ENCODE data around the gene CRADD.
"Not testable (repeated sequence)": the region's sequence is repeated elsewhere in the genome, so short reads cannot be mapped to it uniquely, and the experiment has no call there.

Gene CRADD

DNA sequence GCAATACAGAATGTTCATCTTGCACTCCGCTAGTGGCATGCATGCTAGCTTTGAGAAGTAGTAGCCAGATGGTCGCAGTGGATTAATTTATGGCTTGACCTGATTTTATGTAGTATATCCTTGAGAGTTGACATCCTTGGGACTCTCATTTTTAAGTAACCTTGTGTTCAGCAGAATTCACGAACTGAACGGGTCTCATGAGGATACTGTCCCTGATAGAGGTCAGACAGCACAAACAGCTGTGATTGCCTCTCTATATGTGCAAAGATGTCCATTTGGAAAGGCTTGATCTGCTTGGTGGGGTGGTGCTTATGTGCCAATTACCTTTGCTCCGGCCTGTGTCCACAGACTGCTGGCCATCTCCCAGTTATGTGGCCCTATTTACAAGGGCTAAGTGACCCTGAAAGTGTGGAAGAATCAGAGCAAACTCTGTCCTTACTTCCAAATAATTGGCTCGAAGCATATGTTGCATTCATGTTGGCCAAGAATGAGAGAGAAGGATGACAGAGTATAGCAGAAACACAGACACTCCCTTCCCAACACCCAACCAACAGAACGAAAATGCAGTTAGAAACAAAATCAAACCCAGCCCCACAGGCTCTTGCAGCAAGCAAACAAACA is 167.1 kb downstream of the CRADD start:
- no peak for DNase-seq (ENCODE audit: low read depth)

DNA sequence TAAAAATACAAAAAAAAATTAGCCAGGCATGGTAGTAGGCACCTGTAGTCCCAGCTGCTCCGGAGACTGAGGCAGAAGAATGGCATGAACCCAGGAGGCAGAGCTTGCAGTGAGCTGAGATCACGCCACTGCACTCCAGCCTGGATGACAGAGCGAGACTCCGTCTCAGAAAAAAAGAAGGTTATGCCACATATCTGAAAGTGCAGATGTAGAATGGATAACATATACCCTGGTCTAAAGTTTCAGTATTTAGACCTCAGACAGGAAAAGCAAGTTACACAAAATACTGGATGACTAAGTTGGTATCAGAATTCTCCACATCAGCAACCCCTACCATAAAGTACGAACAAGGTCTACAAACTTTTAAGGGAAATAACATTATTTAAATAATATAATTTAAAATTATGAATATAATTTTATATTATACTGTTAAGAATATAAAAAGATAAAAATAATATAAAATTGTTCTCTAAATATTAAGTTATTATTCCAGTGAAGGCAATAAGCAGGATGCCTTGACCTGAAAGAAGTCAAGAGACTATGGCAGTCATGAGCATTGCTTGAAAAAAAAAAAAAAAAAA is 169.9 kb downstream of the CRADD start:
- no peak for DNase-seq (ENCODE audit: low read depth)

DNA sequence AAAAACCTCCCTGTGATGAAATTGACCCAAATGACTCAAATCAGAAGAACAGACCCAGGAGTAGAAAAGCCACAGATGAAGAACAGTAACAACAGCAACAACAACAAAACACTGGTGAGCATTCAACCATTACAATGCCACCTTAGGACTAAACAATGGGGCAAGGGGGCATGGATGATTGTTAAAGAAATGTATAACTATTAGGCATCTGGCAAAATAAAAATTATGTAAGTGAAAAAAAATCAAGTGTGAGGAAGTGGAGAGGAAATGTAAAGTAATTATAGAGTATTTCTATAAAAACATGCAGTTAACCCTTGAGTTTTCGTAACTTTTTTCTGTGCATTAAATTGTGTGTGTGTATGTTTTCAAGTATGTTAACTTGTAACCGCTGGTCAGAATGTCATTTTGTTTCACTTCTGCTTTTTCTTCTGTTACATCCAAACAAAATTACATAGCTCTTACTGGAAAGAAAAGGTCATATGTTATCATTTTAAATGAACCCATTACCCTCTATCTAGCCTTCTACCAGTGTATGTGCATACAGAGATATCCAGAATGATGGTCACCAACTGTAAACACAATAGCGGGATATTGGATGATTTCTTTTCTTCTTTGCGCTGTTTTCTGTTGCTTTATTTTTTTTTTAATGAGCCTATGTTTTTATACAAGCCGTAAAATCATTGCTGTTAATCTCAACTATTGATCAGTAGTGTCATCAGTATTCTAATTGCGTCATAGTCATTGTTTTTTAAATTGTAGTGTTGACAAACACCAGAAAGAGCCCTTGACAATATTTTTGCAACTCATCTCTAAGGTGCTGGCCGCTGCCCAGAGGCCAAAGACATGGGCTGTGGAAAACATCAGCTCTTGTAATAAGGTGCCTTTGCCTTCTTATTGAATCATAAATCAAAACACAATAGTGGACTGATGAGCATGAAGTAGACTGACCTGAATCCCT is 170.6 kb downstream of the CRADD start:
- DNase-seq (ENCODE audit: low read depth) = no peak

DNA sequence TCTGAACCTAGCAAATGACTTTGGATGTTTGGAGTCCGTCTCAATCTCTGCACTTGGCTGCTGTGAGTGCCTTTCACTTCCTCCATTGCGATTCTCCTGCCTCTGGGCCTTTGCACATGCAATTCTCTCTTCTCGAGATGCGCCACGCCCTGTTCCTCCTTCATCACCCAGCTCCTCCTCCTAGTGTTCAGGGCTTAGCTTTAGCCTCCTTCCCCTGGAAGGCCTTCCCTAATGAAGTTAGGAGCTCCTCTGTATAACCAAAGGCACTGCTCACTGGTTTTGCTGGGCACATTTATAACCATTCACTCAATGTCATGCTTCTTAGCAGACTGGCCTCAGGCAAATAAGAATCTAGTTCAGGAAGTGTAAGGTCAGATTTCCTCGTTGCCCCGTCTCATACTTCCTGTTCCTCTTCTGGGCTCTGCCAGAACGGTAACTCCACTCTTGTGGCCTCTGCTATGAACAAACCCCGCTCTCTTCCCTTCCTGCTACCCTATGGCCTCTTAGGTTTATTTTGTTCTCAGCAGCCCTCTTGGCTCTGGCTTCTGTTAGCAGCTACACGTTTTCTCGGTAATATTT is 171.4 kb downstream of the CRADD start:
- DNase-seq (ENCODE audit: low read depth) = no peak

DNA sequence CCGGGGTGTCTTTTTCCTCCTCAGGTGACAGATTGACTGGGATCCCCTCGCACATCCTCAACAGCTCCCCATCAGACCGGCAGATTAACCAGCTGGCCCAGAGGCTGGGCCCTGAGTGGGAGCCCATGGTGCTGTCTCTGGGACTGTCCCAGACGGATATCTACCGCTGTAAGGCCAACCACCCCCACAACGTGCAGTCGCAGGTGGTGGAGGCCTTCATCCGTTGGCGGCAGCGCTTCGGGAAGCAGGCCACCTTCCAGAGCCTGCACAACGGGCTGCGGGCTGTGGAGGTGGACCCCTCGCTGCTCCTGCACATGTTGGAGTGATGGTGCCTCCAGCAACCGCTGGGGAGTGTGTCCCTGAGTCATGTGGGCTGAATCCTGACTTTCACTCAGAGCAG is 172.8 kb downstream of the CRADD start:
- DNase-seq (ENCODE audit: low read depth) = no peak

DNA sequence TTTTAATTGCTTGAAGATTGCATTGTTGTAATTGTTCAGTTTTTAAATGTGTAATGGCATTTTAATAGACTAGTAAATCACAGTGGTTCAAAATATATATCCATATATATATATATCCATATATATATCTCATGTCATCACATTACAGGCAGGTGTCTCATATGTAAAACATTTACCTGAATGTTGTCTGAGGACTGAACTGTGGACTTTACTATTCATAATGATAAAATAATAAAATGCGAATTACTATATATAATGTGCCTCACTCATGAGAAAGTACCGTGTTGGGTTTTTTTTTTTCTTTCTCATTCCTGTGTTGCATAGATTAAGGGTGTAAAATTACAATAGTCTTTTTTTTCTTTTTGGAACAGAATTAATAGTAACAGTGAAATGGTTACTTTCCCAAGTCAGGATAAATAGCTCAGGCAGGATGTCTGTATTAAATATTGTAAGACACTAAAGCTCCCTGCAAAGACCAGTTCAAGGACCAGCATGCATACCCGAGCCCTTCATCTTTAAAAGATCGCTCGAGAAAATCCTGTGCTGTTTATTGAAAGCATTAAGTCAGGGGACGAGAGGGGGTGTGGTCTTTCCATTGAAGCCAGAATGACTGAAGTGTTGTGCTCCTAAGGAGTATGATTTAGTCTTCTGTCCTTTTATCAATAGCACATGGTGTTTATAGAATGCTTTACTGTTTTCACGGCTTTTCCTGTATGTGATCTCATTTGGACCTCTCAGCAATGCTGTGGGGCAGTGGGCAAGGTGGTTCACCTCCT is 173.5 kb downstream of the CRADD start:
- DNase-seq (ENCODE audit: low read depth) = no peak

DNA sequence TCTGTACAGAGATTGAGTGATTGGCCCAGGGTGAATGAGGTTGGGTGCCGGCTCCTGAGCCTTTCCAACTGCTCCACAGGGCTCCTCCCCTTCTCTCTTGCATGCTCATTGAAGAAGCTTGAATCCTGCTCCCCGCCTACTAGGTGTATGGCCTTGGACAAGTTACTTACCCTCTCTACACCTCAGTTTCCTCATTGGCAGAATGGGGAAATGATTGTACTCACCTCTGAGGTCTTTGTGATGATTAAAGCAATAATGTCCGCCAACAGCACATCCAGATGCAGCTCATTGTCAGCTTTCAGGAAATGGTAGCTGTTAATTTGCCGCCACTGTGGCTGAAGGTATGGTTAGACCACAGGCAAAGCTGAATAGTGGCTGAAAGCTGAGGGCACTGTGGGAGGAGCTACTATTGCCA is 174.1 kb downstream of the CRADD start:
- DNase-seq (ENCODE audit: low read depth) = no peak

DNA sequence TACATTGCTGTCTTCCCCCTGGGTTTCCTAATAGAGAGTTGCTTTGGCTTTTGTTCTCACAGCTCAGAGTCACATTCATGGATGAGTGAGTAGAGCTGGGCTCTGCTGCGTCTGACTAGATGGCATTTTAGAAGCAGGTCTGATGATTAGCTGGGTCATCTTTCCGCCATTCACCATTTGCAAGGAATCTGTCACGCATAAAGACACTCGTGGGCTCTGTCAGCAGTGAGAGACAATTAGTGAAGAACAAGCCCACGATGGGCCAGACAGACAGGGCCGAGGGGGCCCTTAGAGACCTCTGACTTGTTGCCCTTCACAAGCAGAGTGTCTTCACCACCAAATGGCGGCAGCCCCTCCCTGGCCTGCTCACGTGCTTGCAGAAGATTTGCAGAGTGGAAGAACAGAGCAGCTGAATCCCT is 175.0 kb downstream of the CRADD start:
- no peak for DNase-seq (ENCODE audit: low read depth)

DNA sequence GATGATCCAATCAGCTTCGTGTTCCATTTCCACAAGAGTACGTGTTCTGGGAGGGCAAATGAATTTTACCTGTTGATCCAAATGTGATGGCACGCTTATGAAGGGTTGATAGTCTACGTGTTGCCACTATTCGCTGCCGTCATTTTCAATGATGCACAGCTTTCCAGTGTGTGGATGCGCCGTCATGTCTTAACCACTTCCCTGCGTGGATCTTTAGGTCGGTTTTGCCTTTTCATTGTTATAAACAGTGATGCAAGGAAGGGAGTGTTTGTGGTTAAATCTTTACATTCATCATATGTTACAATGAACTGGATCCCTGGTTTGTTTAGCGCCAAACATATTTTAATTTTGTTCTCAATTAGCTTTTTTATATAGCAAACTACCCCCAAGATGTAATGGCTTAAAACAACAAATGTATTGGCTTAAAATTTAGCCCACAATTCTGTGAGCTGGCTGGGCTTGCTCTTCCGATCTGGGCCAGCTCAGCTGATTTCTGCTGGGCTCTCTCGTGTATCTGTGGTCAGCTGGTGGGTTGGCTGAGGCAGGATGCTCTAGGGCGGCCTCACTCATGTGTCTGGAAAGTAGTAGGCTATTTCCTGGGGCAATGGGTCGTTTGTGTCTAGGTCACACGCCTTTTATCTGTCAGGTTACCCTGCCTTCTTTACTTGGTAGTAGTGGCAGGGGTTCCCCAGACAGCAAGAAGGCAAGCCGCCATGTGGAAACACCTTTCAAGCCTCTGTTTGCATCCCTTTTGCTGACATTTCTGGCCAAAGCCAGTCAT is 176.7 kb downstream of the CRADD start:
- no peak for DNase-seq (ENCODE audit: low read depth)

DNA sequence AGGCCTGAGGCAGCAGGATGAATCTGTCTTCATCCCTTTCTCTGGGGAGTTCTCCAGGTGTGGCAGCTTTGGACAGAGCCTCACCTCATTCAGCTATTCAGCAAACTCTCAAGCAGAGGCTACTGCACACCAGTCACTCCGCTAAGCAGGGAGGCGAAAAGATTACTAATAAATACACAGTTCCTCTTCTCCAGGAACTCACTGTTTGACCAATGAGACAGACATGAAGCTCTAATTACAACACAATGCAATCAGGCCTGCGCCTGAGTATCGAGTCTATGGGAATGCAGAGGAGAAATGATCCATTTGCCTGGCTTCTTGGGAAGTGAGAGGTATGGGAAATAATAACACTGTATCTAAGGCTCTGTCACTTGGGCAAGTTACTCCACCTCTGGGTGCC is 178.1 kb downstream of the CRADD start:
- no peak for DNase-seq (ENCODE audit: low read depth)

DNA sequence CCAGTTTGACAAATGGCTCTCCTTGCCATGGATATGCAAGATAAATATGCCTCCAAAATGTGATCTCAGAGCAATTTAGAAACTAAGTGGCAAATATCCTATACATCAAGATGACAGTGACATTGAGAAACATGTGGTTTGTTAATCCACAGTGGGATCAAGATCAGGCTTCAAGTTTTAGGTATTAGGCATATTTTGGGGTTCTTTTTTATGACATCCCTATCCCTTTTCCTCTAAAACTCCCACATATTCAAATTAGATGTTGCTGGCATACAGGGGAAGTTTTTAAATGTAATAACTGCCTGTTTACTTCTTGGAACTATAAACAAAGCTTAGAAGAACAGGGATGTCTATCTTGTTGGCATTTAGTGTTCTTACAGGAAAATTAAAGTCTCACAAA is 179.4 kb downstream of the CRADD start:
- DNase-seq (ENCODE audit: low read depth) = no peak

DNA sequence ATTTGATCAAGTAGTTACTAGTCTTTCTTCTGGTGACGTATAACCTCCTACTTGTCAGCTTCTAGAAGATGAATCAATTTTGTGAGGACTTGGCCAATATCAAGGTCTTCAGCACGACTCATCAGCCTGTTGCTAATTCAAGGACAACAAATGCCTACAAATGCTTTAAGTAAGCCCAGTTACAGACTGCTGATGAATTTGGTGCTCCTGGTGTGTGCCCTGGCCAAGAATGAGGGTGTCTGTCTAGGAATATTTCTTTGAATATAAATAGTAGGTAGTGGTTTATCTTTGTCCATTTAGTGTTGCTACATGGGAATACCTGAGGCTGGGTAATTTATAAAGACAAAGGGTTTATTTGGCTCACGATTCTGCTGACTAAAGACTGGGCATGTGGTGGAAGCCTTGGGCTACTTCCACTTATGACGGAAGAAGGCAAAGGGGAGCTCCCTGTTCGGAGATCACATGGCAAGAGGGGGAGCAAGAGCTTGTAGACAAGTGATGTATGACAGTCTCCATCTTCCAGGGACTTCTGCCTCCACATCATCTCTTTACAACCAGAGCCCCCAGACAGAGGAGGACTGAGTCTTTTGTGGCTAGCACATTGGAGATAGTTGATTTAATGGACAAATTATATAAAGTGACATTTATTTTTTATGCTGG is 180.2 kb downstream of the CRADD start:
- DNase-seq (ENCODE audit: low read depth) = peak; percentile 83

DNA sequence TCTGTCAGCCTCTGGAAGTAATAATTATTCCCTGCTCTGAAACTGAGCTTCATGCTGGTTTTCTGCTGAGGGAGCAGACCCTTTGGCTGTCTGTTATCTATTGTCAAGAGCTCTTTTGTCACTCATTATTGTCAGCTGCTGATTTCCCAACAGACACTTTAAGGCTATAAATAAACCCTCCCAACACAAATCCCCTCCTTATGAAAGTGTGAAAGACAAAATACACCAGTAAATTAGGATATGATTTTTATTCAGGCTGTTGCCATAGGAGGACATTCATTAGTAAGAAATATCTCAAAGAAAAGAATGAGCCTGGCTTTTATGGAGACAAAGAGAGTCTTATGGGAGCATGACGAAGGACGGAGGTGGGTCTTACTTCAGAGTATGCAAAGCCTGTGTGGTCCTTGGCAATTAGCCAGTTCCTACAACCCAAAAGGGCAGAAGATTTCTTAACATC is 180.8 kb downstream of the CRADD start:
- no peak for DNase-seq (ENCODE audit: low read depth)

DNA sequence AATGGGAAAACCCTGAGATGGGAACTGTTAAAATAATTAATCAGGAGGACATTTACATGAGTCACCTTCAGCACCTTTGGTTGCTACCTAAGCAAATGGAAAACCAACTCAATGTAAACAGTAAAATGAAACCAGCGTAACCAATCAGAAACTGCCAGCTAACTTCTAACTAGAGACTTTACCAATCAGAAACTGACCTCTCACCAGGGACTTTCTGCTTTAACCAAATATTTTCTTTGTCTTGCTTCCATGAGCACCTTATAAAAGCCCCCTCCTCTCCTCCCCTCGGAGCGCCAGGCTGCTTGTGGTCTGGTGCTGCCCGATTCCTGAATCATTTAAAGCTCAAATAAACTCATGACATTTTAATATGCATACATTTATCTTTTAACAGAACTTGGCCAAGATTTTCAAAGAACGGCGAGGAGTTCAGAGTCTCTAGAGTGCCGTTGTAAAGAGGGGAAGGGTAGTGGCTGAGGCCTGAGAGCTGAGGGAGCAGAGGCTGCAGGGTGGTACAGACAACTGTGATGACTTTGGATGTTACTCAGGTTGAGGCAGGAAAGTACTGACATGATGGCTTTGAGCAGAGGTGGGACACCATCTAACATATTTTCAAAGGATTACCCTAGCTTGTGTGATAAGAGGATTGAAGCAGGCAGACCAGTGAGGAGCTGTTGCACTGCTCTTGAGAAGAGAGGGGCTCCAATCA is 183.6 kb downstream of the CRADD start:
- DNase-seq (ENCODE audit: low read depth) = no peak

DNA sequence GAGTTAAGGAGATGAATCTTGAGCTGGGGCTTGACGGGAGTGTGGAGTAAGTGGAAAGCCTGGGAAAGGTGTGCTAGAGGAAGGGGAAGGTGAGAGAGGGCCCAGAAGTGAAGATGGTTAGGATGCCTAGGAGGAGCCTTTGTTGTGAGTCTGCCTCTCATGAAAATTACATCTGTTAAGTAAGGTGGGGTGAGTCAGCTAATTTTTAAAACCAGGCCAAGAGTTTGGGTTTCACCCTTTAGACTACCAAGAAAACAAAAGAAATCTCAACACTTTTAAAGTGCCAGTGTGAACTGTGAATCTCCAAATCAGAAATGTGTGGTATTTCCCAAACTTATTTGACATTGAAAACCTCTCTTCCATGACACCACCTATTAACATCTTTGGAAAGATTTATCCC is 185.2 kb downstream of the CRADD start:
- DNase-seq (ENCODE audit: low read depth) = peak; percentile 42

DNA sequence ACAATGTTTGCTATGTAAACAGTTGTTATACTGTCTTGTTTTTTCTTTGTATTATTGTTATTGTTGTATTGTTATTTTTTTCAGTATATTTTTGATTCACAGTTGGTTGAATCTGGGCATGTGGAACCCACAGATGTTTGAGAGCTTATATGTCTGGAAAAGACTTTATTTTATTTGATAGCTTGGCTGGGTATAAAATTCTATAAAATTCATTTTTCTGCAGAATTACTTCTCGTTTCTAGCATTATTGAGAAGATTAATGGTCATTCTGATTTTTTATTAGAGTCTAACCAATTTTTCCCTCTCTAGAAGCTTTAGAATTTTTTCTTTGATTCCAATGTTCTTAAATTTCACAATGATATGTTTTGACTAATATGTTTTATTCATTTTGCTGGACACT is 188.6 kb downstream of the CRADD start:
- DNase-seq (ENCODE audit: low read depth) = no peak

DNA sequence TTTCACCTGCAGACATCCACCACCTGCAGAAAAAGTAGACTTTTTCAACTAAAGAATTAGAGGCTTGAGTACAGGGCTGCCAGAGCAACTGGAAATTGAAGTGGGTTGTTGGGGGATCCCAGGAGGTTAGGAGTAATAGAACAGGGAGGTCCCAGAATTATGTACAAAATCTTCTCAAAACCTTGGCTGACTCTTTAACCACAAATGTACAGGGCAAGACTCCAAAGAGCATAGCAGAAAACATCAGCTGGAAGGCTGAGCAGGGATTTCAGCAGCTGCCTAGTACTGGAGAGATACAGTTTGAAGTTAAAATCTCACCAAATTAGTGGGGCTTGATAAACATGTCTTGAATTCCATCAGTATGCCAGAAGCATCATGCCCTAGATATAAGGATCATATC is 191.6 kb downstream of the CRADD start:
- DNase-seq (ENCODE audit: low read depth) = peak; percentile 67

DNA sequence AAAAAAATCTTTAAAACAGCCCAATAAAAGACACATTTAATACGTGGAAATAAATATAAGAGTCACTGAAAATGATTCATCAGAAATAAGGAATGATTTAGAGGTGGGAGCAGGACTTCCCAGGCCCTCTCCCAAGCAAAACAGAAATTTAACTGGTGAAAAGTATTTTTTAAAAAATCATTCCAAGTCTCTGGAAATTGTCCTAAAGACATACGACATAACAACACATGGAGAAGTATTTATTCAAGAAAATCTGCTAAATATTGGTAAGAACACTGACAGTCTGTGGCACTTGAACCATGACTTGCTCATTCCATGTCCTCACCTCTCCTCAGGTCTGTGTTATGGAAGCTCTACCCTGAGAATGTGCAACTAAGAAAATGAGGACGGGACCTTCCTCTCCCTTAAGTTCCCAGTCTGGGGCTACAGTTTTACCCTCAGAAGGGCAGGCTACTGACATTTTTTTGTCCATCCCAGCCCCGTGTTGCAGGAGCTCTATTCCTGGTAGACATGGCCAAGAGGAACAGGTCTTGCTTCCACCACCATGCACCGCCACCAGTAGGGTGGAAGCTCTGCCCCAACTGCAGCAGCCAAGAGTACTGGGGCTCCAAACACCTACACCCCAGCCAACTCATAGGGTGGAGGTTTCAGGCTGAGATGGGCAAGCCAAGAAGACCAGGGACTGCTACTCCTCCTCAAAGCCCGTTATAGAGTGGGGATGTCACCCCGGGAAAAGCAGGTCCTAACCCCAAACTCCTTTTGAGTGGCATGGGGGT is 193.0 kb downstream of the CRADD start:
- peak; percentile 51 for DNase-seq (ENCODE audit: low read depth)

DNA sequence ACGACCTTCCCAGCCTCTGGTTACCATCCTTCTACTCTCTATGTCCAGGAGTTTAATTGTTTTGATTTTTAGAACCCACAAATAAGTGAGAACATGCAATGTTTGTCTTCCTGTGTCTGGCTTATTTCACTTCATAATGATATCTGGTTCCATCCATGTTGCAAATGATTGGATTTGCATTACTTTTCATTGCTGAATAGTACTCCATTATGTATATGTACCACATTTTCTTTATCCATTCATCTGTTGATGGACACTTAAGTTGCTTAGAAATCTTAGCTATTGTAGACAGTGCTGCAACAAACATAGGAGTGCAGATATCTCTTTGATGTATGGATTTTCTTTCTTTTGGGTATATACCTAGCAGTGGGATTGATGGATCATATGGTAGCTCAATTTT is 194.4 kb downstream of the CRADD start:
- DNase-seq (ENCODE audit: low read depth) = not testable (repeated sequence)
